Activated CD4-positive, alpha-beta T cell treated with anti-CD3 and anti-CD28 coated beads for 24 hours (primary cell): Measurements from ENCODE around the gene EML2.

Experiments used
- DNase-seq, 2 donors: peaks; one replicate each; pipeline ENCODE4 v3.0.0-alpha.2; 2020; ENCODE audit warnings: low read depth in 2 of 2

The EML2 gene

DNA sequence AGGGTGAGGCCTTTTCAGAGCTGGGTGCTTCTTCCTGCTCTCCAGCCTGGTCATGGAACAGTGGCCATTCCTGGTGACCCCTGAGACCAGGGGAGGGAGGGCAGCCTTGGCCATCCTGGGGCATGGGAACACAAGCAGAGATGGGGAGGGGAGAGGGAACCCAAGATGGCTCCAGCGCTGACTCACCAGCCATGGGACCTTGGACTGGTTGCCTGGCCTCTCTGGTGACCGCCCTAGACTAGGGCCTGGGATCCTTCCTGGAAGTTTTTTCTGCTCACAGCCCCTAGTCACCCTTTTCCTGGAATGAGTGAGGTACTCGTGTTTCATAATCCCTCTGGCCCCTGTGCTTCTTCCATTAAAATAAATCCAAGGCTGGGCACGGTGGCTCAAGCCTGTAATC lies 51.3 kb downstream of the EML2 start:
- DNase-seq, result no peak

- no peak for DNase-seq
Measured at GRCh38 chr19:45585158-45585577, 54.0 kb downstream of the EML2 start.

DNA sequence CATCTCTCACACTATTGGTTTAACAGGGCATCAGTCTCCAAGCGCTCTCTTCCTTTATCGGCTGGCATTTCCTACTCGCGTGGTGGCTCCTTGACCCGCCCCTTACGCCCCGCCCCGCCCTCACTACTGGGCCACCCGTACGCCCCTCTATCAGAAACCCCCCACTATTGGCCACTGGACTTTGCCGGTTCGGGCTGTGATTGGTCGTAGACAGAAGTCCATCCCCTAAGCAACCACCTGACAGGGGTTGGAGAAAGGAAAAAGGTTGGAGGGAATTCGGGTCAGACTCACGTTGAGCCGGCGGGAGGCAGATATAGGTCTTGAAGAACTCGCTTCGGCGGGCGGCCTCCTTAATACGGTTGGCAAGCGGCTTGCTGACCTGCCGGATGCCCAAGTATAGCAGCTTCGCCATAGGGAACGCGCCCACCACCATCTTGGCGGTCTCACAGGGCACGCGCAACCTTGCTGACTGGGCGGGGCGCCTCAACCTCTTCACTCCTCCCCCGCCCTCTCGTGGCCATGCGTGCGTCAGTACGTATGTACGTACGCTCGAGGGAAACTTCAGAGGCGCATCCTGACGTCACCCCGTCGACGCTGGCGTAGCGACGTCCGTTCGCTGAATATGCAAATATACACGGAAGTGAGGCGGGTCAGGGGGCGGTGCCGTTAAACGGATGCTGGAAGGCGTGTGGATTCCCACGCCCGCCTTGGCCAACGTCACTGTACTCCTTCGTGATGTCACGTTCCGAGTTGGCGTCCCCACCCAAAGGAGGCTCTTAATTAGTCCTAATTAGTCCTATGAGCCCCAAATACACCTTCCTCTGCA lies 54.7 kb downstream of the EML2 start, which contains the start of gene OPA3:
Gene OPA3 (minus strand): TSS at position 471 of the 826 bp plus-strand sequence. CDS start 38 bp downstream, at position 433.
- DNase-seq, result peak; percentile 98 to 99

DNA sequence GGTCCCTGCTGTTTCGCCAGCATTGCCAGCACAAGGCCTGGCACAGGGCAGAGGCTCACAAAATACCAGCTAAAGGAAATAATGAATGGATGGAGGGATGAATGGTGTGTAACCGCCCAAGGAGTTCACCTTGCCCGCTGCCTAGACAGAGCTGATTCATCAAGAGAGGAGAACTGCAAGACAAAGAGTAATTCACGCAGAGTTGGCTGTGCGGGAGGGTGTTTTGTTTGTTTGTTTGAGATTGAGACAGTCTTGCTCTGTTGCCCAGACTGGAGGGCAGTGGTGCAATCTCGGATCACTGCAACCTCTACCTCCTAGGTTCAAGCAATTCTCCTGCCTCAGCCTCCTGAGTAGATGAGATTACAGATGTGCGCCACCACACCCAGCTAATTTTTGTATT lies 57.6 kb downstream of the EML2 start:
- DNase-seq, result no peak

- DNase-seq, result no peak
Measured at GRCh38 chr19:45578861-45579260, 60.3 kb downstream of the EML2 start.

DNA sequence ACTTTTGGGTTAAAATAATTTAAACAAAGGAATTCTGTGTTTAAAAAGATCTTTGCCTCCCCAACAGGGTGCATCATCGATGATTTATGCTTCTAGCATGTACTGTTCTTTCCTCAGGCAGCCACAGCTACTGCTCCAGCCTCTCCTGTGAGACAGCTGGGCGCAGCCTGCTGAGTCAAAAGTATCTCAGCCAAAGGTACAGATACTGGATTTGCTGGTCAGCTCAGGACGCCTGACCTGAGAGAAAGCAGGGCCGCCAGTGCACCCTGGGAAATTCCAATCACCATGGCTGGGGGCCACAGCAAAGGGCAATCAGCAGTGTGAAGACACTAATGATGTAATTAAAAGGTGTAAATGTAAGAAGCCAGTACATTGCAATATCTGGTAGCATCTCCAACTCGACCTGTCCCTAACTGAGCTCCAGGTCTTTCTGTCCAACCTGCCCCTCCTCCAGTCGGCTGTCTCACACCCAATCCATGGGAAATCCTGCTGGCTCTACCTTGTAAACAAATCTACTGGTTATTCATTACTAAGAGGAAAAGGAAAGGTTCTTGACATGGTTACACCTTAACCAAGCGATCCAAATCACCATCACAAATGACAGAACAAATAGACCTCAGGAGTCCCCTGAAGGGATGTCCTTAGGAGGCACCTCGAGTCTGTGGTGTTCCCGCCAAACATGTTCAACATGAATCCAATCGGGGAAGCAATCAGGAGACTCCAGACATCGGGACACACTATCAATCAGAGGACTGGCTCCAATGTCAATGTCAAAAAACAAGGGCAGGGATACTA lies 61.9 kb downstream of the EML2 start:
- DNase-seq, result no peak

- no peak for DNase-seq
Measured at GRCh38 chr19:45576682-45577081, 62.5 kb downstream of the EML2 start.

GRCh38 chr19:45575216-45575615 lies 64.0 kb downstream of the EML2 start:
- no peak for DNase-seq

DNA sequence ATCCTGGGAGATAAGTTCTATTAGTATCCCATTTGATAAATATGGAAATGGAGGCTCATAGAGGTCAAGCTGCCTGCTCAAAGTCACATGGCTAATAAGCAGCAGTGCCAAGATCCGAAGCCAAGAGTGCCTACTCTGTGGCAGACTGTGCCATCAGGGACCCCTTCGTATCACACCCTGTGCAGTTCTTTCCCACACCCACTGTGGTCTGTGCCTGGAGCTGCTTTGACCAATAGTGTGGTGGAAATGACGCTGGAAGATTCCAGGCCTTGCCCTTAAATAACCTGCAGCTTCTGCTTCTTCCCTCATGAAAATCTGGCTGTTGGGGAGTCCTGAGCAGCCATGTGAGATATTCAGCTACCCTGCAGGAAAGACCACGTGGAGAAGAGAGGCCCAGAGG lies 64.7 kb downstream of the EML2 start:
- no peak for DNase-seq

- DNase-seq, result no peak
Measured at GRCh38 chr19:45571457-45572220, 67.6 kb downstream of the EML2 start.

GRCh38 chr19:45569619-45570421 lies 69.4 kb downstream of the EML2 start:
- peak; percentile 40 to 57 for DNase-seq

DNA sequence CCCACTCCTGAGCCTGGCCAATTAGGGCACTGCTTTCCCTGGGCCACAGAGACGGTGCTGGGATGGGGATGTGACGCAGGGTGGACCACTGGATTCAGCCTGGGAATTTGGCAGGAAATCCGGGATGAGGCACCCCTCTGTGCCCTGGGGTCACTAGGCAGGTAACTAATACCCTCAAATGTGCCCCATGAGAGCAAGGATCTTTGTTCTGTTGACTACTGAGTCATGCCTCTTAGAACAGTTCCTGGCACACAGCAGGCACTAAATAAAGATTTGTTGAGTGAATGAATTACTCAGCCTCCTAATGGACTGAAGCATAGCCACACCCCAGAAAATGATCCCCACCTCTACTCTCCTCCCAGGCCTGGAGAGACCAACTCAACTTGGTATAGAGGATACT lies 70.5 kb downstream of the EML2 start:
- no peak for DNase-seq

DNA sequence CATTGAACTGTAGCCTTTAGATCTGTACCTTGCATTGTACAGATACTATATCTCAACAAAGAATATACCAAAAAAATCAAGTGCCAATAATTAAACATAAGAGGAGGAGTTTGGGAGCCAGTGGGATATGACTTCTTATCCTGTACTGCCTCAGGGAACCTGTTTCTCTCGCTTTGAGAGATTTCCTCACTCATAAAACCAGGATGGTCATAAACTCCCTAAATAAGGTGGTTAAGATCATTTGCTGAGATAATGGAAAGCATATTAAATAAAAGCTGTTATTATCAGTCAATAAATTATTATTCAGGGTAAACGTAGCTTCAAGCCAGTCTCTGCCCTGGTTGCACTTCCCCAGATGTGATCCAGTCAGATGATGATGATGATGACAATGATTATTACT lies 71.6 kb downstream of the EML2 start:
- DNase-seq, result no peak

DNA sequence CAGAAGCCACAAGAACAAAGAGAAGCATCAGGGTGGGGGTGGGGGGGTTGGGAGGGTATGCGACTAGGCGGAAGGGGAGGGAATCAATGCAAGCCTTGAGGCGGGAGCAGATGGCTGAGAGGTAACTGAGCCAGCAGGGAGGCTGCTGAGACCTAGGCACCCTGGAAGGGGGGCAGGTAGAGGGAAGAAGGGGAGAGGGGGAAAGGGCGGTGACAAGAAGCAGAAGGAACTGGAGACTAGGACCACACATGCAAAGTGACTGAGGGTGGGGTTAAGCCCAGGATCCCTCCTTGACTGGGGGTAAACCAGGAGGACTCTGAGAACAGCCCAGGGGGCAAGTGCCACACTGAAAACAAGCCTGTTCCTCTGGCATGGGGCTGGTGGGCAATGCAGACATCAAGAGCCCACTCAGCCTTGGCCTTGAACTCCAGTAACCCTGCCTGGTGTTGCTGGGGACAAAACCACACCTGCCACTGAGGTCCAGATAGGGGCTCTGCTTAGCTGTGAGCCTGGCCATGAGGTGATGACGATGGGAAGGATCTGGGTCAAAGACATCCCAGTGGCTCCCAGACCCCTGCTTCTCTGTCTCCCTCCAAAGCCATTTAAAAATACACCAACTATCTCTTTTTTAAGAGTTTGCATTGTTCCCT lies 74.9 kb downstream of the EML2 start:
- DNase-seq, result no peak

DNA sequence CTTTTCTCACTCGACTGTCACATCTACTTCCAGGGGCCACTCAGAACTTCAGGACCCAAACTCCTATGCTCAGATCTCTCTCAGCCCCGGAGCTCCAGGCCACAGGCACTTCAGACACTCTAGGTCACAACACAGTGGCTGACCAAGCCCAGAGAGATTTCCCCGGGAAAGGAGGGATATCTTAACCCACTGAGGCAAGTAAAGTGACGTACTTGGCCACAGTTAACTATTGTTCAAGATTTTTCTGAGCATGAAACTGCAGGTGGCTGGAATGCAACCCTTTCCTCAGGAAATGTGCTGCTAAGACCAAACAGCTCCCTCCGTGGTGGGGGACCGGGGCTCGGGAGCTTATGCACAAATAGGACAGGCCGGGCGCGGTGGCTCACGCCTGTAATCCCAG lies 78.5 kb downstream of the EML2 start:
- no peak for DNase-seq

DNA sequence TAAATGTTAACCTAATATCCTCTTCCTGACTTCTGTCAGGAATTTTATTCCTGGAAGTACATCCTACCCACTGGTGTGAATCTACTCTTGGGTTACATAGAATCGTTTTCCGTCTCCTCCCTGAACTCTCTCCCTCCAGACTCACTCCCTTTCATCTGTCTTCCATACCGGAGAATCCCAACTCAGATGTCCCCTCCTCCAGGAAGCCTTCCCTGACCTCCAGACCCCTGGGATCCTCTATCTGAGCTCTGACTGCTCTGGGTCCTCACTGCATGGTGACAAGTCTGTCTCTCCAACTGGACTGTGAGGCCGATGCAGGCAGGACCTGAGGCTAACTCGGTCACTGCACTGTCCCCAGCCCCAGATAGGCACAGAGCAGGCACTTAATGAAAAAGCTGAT lies 79.2 kb downstream of the EML2 start:
- DNase-seq, result no peak
